OCI-LY1 (cell line): Measurements from ENCODE around the gene FARS2.

ENCODE experiments used
- H2AFZ ChIP-seq: fragments of 200-600 bp; sonication (generic), shearing (Covaris generic); 2 replicates; pipeline ENCODE4 v1.6.0; 2014; ENCODE audit warnings: antibody characterized with exemption, mild to moderate bottlenecking, low read length
- H3F3A ChIP-seq: fragments of 200-600 bp; sonication (generic), shearing (Covaris generic); 2 replicates; pipeline ENCODE4 v1.6.0; 2014; ENCODE audit warnings: mild to moderate bottlenecking, antibody characterized with exemption, low read length, moderate library complexity; ENCODE audit not compliant: insufficient read depth
- H3K27ac ChIP-seq: fragments of 200-600 bp; sonication (generic); 2 replicates; pipeline ENCODE4 v1.5.1; 2014; ENCODE audit warnings: low read length, mixed run types, mild to moderate bottlenecking, low read depth; ENCODE audit not compliant: poor library complexity, severe bottlenecking
- H3K27me3 ChIP-seq: fragments of 200-600 bp; sonication (generic); 2 replicates; pipeline ENCODE4 v1.6.0; 2014; ENCODE audit warnings: antibody characterized with exemption, mild to moderate bottlenecking, low read length, moderate library complexity; ENCODE audit not compliant: insufficient read depth
- H3K36me3 ChIP-seq: fragments of 200-600 bp; sonication (generic); 2 replicates; pipeline ENCODE4 v1.6.1; 2014; ENCODE audit warnings: mild to moderate bottlenecking, antibody characterized with exemption, low read length, moderate library complexity, mixed read lengths; ENCODE audit not compliant: insufficient read depth
- H3K4me1 ChIP-seq: fragments of 200-600 bp; sonication (generic); 2 replicates; pipeline ENCODE4 v1.5.1; 2014; ENCODE audit warnings: mild to moderate bottlenecking, low read length, moderate library complexity; ENCODE audit not compliant: insufficient read depth, severe bottlenecking
- H3K4me2 ChIP-seq: fragments of 200-600 bp; sonication (generic), shearing (Covaris generic); 2 replicates; pipeline ENCODE4 v1.6.1; 2014; ENCODE audit warnings: low read length
- H3K4me3 ChIP-seq: fragments of 200-600 bp; sonication (generic); 2 replicates; pipeline ENCODE4 v1.5.1; 2014; ENCODE audit warnings: low read length, low read depth, mild to moderate bottlenecking, mixed read lengths; ENCODE audit not compliant: poor library complexity, severe bottlenecking
- H3K79me2 ChIP-seq: fragments of 200-600 bp; shearing (Covaris generic); 2 replicates; pipeline ENCODE4 v1.6.1; 2016; ENCODE audit warnings: mixed run types, low read length, mixed read lengths; ENCODE audit not compliant: insufficient read depth
- H3K9ac ChIP-seq: fragments of 200-600 bp; sonication (generic), shearing (Covaris generic); 2 replicates; pipeline ENCODE4 v1.6.1; 2014; ENCODE audit warnings: mild to moderate bottlenecking, low read length, mixed read lengths
- H3K9me2 ChIP-seq: fragments of 200-600 bp; sonication (generic), shearing (Covaris generic); 2 replicates; pipeline ENCODE4 v1.6.1; 2014; ENCODE audit warnings: low read depth, mild to moderate bottlenecking, low read length, mixed read lengths
- H3K9me3 ChIP-seq: fragments of 200-600 bp; shearing (Covaris generic); 2 replicates; pipeline ENCODE4 v1.6.1; 2014; ENCODE audit warnings: low read length, mixed read lengths
- H4K20me1 ChIP-seq: fragments of 200-600 bp; sonication (generic), shearing (Covaris generic); 2 replicates; pipeline ENCODE4 v1.6.0; 2016; ENCODE audit warnings: mild to moderate bottlenecking, low read length; ENCODE audit not compliant: insufficient read depth
- EZH2 ChIP-seq: fragments of 200-600 bp; sonication (generic), shearing (Covaris generic); IDR thresholded peaks from 2 replicates; pipeline ENCODE4 v1.8.0; 2017; ENCODE audit warnings: borderline replicate concordance, mixed run types, mild to moderate bottlenecking, antibody characterized with exemption, low read length, moderate library complexity, mixed read lengths
- TF ChIP-seq, protein P1 (sequence below): fragments of 200-600 bp; sonication (generic), shearing (Covaris generic); IDR thresholded peaks from 2 replicates; pipeline ENCODE4 v1.5.1; 2017; ENCODE audit warnings: mild to moderate bottlenecking, antibody characterized with exemption, low read length, moderate library complexity, mixed read lengths

The FARS2 gene

DNA sequence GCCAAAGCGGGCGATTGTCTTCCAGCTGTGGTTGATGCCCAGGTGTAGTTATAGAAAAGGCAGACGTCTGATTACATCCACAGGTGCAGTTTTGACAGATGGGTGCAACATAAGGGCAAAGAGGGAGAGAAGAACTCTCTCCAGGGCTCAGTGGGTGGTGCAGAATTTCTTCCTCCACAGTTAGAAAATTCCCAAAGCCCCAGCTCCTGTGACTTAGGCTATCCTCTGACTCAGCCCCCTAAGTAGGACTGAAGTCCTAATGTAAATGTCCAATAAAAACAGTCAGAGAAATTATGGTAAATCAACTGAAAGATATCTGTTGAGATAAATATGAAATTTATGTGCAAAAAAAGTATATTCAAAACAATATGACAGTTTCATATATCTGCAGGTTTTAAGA is 32.0 kb upstream of the FARS2 start:
- H3K79me2 ChIP-seq = no peaks in the 10 kb centered on the region

DNA sequence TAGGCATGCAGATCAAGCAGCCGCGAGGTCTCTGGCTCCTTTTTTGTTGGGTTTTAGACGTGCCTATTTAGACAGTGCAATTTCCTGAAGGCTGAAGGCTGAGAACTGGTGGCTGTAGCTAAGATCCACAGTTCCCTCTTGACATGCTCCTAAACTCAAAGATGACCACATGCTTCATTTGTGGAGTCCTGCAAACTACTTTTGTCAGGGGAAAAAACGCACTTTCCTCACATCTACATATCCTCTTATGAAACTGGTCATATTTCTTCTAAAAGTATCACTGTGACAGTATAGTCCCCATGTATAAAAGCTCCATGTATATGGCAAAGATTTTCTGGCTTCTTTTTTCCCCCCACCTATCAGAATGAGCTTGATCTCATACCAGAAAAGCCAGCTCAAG is 31.2 kb upstream of the FARS2 start:
- Histone ChIP-seq H3K9me2 (no peaks in the 10 kb centered on the region), H3K27me3 (no peaks in the 10 kb centered on the region), H3K9ac (no peak overlapping the region), H3F3A (no peaks in the 10 kb centered on the region), H3K27ac (no peak overlapping the region), H3K79me2 (no peaks in the 10 kb centered on the region), H4K20me1 (no peaks in the 10 kb centered on the region), H2AFZ (no peak overlapping the region), H3K4me1 (no peaks in the 10 kb centered on the region), H3K36me3 (peaks cover 5% of the 10 kb centered on the region; the same call in 1 of the 2 replicates), H3K9me3 (no peaks in the 10 kb centered on the region), H3K4me3 (no peak overlapping the region), H3K4me2 (no peak overlapping the region)
- TF ChIP-seq, protein P1, sequence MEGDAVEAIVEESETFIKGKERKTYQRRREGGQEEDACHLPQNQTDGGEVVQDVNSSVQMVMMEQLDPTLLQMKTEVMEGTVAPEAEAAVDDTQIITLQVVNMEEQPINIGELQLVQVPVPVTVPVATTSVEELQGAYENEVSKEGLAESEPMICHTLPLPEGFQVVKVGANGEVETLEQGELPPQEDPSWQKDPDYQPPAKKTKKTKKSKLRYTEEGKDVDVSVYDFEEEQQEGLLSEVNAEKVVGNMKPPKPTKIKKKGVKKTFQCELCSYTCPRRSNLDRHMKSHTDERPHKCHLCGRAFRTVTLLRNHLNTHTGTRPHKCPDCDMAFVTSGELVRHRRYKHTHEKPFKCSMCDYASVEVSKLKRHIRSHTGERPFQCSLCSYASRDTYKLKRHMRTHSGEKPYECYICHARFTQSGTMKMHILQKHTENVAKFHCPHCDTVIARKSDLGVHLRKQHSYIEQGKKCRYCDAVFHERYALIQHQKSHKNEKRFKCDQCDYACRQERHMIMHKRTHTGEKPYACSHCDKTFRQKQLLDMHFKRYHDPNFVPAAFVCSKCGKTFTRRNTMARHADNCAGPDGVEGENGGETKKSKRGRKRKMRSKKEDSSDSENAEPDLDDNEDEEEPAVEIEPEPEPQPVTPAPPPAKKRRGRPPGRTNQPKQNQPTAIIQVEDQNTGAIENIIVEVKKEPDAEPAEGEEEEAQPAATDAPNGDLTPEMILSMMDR = no peak
- no peak for TF ChIP-seq EZH2

More for the DNA sequence above, 32.0 kb upstream of the FARS2 start:
- Histone ChIP-seq H3K27ac (no peak overlapping the region), H3K9ac (no peak overlapping the region), H3K4me2 (no peak overlapping the region), H3K9me3 (no peaks in the 10 kb centered on the region), H3F3A (no peaks in the 10 kb centered on the region), H4K20me1 (no peaks in the 10 kb centered on the region), H3K9me2 (no peaks in the 10 kb centered on the region), H3K4me1 (no peaks in the 10 kb centered on the region), H3K4me3 (no peak overlapping the region), H3K27me3 (no peaks in the 10 kb centered on the region), H3K36me3 (no peaks in the 10 kb centered on the region; the same call in 1 of the 2 replicates), H2AFZ (no peak overlapping the region)
- TF ChIP-seq, protein P1 = no peak
- no peak for TF ChIP-seq EZH2

DNA sequence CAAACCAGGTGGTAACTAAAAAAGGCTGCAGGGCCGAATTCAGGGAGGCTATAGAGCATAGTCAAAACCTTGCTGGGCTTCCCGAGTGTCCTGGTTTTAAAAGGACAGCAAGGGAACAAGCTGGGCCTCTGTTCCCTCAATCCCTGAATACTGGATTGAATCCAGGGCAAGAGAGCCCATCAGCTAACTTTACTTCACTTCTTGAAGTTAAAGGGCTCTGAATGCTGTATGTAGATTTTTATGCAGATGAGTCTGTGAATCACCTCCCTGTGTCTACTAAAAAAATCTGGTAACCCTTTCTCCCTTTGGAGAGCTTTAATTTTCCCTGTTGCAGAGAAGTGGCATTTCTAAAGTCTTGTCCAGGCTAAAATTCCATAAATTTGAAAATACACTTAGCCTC is 30.0 kb upstream of the FARS2 start:
- H3K4me2 ChIP-seq = no peak overlapping the region
- H3K27ac ChIP-seq = no peak overlapping the region
- no peak overlapping the region for H2AFZ ChIP-seq
- no peaks in the 10 kb centered on the region for H3K79me2 ChIP-seq
- no peaks in the 10 kb centered on the region for H3F3A ChIP-seq
- H3K9ac ChIP-seq = no peak overlapping the region
- no peaks in the 10 kb centered on the region for H3K9me3 ChIP-seq
- peaks cover 14% of the 10 kb centered on the region; the same call in 1 of the 2 replicates for H3K36me3 ChIP-seq
- no peaks in the 10 kb centered on the region for H3K9me2 ChIP-seq
- no peak for TF ChIP-seq EZH2
- TF ChIP-seq, protein P1 = no peak
- H3K4me1 ChIP-seq = no peaks in the 10 kb centered on the region
- no peaks in the 10 kb centered on the region for H3K27me3 ChIP-seq
- H3K4me3 ChIP-seq = no peak overlapping the region
- no peaks in the 10 kb centered on the region for H4K20me1 ChIP-seq
